NCI-H1048 (cell line): ENCODE data around the gene INPP5A.

Experiments used
- DNase-seq: peaks from one replicate; lab custom pipeline; 2025; lab: John Stamatoyannopoulos, UW

INPP5A gene

DNA sequence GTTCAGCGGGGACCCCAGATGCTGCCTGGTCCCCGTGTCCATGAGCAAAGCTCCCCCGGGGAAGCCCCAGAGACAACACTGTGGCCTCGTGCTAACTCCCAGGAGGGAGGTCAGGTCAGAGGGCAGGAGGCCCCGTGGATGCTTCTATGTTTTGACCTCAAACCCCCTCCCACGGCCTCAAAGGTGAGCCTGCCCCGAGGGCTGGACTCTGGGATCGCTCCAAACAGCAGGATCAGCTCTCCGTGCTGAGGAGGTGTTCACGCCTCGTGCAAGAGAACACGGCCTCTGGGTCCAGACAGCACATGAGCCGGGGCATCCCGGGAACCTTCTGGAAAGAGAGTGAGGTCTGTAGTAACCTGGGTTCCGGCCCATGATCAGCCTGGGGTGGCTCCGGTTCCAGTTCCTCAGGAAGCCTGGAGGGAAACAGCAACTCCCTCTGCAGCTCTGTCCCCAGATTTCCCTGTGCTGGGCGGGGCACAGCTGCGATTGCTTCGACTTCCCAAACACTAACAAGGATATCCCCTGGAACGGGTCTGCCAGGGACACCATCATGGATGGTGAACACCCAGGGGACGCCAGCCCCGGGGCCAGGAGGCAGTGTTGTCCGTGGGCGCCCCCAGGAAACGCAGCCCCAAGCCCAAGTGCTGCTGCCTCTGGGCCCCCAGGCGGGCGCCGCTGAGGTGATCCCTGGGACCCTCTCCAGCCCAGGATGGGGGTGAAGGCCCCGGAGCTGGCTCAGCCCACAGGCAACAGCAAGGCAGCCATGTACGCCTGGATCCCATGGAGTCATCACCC lies 18.0 kb upstream of the INPP5A start:
- no peak for DNase-seq

DNA sequence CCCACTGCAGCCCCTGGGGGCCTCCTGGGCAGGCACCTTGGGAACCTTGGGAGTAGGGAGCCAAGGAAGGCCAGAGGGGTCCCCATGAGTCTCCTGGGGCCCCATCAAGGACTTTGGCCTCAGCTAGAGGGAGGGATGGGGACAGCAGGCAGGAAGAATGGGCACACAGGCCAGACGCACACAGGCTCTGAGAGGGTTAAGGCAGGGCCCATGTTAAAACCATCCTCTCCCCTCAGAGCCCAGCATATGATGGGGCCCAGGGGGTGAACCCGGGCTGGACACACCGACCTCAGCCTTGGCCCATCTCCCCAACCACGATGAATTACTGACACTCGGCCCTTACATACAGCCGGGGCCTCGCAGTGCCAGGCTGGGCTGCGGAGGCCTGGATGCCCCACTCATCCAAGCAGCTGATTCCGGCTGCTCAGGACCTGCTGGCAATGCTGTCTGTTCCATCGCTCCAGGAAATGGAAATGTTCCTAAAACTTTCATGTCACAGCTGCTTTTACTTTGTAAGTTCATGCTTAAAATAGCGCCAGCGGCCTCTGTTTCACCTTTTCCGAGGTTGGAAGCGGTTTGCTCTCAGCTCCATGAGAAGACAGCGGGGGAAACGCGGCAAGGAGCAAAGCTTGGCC lies 17.3 kb upstream of the INPP5A start:
- no peak for DNase-seq

DNA sequence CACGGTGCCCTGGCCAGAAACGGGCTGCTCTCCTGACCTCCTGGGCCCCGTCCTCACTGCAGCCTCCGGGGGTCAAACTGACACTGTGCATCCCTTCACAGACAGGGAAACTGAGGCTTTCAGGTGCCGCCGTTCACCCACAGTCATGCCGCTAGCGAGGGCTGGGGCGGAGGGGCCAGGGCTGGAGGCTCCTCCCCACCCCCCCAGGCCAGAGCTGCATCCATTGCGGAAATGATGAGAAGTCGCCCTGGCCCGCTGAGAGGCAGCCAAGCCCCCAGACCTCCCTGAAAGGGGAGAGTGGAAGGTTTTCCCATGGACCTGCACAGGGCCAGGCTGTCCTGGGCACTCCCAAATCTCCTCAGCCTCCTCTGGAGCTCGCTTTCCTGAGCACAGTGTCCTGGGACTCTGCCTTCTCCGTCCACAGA lies 16.5 kb upstream of the INPP5A start:
- no peak for DNase-seq

DNA sequence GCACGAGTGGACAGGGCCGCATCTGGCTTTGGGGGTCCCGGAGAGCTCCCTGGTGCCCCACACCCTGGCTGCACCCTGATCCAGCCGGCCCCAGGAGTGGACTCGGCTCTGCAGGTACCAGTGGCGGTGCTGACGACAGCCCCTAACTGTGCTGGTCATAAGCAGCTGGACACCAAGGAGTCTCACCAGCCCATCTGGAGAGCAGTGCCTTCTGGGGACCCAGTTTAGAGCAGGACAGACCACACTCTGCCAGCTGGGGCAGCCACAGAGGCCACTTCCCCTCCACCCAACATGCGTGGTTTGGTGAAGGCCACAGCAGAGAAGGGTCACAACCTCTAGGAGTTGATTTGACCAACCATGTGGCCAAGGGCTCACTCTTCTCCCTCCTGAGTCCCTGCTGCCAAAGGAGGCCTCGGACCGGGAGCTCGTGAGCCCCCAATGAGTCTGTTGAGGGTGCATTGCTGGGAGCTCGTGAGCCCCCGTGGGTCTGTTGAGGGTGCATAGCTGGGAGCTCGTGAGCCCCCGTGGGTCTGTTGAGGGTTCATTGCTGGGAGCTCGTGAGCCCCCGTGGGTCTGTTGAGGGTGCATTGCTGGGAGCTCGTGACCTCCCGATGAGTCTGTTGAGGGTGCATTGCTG lies 16.0 kb upstream of the INPP5A start:
- no peak for DNase-seq

DNA sequence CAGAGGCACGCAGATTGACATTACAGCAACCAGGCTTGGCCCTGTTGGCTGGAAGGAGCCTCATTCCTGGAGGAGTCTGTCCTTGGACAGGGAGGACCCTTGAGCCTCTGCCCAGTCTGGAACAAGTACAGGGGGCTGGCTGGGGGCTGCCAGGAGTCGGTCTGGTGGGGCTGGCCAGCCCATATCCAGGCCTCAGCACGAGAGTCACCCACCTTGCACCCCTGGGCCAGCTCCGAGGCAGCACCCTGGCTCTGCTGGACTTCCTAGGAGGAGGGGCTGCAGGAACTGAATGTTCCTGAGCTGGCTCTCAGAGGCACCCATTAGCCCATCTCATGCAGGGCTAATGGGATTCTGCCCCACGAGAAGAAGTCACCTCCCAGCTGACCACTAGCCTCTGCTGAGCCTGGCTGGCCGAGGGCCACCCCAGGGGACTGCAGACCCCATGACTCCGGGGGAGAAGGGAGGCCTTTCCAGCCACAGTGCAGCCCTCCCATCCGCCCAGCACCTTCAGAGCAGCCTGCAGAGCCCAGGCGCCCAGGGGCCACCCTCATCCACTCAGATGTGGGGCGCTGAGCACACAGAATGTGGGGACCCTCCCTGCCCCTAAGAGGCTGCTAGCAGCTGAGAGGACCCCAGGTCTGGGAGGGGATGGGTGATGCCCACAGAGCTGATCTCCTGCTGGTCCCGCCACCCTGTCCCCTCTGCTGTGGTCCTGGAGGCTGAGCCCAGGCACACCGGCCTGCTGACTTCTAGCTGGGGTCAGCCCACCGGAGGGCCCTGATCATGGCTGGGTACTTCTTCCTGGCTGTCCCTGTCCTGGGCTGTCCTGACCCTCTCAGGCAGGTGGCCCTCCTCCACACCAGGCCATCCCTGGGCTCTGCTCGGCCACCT lies 14.8 kb upstream of the INPP5A start:
- DNase-seq = no peak

DNA sequence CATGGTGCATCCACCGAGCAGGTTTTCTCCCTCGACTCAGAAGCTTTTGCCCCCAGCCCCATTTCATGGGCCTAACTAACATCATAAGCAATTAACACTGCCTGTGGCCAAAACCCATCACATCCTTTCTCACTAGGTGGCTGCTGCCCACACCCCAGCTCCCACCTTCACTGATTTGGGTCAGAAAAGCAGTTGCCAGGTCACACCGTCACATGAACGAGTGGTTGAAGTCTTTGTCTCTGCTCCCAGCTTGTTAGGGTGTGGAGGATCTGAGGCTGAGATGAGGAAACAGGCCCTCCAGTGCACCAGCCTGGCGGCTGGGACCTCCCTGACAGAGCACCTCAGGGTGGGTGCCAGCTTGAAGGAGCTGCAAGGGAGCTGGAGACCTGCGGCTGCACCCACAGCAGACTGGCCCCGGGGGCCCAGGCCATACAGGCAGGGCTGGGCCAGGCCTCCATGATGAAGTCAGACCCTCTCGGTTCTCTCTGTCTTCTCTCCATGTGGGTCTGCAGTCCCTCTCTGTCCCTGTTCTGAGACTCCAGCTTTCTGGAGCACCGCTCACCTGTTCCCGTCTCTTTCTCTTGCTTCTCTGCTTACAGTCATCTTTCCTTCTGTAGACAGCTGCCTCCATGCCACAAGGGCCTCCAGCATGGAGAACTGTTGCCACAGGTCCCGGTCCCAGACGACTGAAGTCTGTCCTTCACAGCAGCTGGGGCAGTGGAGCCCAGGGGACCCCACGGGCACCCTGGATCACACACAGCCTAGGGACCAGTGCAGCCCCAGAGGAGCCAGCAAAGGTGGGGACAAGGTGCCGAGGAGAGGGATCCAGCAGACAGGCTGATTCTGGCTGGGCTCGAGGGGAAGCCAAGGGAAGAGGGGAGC lies 13.8 kb upstream of the INPP5A start:
- DNase-seq = no peak

DNA sequence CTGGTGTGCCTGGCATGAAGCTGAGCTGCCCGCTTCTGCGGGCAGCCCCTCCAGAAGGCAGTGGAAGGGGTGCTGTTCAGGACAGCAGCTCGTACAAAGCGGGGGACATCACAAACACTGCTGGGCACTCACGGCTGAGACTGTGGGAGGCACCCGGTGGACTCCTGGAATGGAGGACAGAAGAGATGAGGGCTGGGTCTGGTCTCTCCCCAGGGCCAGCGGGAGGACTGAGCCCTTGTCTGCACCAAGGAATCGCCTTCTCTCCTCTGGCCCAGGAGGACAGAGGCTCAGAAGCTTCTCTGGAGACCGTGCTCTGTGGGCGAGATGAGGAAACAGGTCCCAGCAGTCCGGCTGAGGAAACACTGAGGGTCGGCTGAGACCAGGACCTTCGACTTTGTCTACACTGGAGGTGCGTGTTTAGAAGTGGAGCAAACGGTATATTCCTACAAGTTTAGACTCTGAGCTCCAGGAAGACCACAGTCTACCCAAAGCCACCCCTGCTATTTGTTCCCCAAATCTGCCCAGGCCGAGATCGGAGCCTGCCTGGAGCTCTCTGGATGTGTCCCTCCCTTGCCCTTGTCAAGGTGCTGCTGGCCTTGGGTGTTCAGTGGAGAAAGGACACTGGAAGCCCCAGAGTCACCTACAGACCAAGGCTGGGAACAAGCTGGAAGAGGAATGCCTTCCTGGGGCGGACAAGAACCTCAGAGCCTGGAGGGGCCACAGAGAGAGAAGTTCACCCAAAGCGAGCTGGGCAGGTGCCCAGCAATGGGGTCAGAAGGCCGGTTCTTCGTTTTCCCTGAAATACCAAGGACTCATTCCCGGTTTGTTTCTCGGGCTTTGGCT lies 12.9 kb upstream of the INPP5A start:
- DNase-seq = no peak

DNA sequence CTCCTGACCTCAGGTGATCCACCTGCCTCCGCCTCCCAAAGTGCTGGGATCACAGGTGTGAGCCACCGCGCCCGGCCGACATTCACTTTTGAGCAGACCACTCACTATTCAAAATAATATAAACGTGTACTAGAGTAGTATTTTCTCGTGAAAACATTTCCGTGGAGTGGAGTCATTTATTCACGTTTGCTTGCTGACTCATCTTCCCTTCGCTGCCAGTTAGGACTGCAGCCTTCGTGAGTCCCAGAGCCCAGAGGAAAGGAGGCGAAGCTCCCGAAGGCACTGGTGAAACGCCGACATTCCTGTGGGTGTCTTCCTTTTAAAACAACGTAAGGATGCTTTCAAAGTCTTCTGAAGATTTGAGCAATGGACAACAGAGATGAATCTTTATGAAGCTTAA lies 10.9 kb upstream of the INPP5A start:
- DNase-seq = no peak

DNA sequence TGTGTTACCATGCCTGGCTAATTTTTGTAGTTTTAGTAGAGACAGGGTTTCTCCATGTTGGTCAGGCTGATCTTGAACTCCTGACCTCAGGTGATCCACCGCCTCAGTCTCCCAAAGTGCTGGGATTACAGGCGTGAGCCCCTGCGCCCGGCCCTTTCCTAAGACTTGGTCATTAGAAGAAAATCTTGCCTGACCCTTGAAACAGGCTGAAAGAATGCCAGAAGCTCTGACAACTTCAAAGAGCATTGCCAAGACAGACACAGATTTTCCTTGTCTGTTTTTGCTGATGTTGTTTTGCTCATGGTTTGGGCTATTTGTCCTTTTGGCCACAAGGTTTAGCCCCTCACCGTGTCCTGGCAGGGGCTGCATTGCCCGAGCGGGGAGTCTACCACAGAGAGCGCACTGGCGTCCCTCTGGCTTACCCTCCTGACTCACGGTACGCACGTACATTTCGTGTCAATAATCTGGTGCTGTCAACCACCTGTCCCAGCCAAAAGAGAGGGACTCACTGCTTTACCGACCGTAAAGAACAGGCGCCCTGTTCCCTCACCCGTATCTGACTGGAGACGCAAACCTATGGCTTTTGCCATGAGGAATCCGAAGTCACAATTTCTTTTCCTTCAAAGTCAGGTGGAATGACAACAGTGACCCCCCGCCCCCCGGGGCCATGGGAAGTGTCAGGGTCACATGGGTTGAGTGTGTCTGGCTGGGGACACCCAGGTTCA lies 10.1 kb upstream of the INPP5A start:
- no peak for DNase-seq

DNA sequence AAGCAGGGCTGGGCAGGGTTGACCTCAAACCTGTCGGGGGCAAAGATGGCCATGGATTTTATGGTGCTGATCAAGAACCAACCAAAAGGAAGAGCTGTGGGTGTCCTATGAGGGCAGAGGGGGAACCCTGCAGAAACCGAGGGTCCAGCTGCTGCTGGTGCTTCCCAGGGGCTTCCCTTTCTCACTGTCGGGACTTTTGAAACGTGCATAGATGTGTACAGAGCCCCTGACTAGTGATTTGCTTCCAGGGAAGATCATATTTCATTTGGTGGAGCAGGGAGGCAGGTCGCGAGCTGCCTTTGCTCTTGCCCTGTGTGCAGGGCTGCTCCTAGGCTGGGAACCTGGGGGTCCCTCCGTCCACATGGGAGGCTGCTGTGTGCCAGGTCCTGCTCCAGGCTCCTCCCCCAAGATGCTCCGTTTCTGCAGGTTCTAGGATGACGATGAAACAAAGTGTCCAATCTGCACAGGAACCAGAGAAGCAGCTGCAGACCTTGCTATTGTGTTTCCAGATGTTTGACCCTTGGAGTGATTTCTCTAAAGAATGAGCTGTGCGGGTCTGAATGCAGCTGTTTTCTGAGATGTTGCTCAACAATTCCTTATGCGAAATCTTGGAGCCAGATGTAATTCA lies 9.4 kb upstream of the INPP5A start:
- no peak for DNase-seq

DNA sequence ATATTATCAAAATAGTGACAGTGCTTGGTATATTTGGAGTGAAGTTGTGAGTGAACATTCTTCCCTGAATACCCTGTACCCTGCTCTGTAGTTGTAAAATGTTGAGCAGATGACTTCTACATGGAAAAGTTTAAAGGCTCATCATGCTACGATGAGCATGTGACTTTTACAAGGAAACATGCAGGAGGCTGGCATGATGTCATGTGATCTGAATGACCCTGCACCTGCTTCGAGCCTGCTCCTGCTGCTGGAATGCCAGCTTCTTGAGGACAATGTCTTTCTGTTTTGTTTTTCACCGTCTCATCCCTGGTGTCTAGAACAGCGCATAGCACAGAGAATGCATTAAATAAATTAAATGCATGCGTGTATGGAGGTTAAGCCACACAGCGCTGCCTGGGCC lies 5.4 kb upstream of the INPP5A start:
- no peak for DNase-seq

DNA sequence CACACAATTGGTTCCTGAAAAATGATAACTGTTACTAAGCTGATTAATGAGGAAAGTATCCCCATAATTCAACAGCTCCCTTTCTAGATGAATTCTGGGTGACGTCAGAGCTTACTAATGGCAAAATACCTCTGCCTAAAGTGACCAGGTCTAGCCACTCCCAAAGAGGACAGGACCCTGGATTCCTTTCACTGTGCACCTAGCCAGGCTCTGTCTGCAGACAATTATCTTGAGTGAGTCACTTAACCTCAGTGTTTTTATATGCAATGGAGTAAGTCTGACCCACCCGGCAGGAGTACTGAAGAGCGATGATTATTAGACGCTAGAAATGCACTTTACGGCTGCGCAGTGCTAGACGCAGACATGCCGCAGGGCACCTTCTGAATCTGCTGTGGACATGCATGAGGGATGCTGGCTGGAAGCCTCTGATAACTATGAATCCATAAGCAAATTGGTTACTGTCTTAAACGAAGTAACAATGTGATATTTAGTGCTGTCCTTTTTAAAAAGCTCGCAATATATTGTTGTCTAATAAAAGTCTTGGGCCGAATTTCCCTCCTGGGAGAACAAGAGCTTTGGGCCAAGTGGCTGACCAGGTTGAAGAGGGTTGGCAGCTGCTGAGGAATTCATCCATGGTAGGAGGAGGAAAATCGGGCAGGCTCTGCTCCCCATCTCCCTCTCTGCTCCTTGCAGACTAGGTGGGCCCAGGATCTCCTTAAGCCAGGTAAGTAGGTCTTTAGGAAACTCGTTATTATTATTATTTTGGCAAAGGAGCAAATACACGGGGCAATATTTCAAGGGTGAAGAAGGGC lies 4.6 kb upstream of the INPP5A start:
- DNase-seq = no peak

DNA sequence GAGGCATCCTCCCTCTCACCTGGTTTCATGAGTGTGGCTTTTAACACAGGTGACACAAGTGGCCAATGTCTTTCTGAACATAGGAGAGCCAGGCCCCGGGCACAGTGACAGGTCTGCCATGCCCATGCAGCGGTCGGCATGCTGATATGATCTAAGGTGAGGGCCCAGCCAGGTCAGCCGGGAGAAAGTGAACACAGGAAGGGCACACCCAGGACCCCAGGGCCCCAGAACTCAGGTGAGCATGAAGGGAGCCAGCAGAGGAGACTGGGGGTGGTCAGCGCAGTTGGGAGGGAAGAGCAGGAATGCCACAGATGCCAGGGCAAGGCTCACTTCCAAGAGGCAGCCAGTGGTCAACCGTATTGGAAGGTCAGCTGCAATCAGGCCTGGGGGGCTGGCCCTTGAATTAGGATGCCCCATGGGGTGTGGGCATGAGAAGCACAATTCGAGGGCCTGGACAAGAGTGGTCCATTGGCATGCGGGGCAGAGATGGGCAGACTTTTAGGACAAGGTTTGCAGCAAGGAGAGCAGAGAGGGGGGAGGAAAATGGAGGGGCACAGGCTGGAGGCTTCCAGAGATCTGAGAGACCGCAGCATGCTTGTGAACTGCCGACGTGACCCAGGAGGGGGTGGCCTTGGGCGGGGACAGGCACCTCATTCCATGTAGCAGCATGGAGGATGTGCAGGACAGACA lies 3.9 kb upstream of the INPP5A start:
- DNase-seq = no peak

DNA sequence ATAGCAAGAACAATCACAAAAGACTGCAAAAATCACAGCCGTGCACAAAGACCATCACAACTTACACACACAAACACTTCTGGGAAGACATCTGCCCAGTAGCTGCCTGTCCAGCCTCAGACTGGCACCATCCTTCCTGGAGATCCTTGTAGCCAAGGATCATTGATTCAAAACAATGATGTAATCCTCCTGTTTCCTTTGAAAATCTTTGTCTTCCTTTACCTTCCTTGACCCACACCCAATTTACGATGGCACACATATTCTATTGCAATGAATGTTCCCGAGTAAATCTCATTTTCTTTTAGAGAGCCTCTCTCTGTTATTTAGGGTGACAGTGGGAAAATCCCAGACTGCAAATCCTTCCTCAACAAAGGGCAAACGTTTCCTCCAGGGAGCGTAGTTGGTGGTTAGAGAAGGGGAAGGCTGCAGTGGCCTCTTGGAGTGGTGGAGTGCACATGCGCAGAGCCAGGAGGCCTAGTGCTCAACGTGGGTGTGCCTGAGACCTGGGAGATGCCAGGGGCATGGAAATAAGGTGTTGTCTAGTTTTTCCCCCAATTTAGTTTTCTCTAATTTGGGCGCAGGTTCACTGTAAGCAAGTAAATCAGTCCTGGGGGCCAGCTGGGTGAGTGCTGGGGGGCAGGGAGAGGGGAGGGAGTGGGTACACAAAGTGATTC lies 3.1 kb upstream of the INPP5A start:
- no peak for DNase-seq

DNA sequence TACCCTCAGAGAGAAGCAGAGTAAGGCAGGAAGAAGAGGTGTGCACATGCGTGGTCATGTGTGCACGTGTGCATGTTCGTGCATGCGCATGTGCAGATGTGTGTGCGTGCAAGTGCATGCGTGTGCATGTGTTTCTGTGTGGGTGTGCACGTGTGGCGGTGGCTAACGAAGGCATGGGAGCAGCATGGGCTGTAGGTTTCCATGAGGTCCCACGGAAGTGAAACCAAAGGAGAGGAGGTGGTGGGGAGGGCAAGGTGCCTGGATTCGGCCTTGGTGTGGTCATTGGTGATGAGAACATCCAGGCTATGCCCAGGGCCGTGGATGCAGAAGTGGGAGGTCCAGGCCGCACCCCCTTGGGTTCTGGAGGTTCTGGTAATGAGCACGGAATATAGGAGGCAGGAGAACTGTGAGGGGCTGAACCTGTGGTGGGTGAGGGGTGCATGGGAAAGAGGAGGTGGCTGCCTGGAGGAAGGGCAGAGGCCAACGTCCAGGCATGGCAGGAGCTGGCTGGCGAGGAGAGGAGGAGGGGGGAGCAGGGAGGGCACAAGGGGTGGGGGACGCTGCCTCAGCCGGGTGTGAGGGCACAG lies 2.4 kb upstream of the INPP5A start:
- no peak for DNase-seq

DNA sequence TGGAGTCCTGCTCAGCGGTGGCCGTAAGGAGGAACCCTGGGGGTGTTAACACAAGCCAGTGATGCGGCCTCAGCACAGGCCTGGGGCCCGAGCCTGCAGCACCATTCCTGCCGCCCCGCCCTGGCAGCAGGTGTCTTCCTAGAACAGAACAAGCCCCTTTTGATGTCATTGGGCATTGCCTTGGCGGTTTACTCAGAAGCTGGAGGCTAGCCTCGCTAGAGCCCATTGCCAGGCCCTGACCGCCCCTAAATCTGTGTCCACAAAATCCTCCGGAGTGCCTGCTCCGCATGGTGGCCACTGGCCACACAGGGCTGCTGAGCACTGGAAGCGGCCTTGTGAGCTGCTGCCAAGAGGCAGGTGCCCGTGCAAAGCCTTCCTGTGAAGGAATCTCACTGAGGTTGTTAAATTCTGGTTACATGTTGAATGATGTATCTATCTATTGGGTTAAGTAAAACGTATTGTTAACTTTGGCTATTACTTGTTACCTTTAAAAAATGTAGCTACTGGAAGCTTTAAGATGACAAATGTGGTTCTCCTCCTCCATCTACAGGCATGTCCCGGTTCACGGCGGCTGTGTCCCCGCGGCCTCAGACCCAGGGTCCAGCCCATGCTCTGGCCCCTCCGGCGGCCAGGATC lies 1.2 kb upstream of the INPP5A start:
- no peak for DNase-seq
